K562 (cell line): ENCODE results near the gene TNFRSF6B. TPM values are rescaled to one million over a fixed set of nuclear protein-coding genes. Genes with fewer than 3 reads are reported as not detected.

Experiments used
- BRCA1 ChIP-seq, 2 experiments: fragments of 450-650 bp in 1 of 2; sonication (generic) in 1 of 2; formaldehyde crosslinking in 1 of 2; IDR thresholded peaks; 2 replicates each; pipeline versions ENCODE4 v1.5.0 to v1.6.1; 2017 to 2020; ENCODE audit warnings: mild to moderate bottlenecking in 1 of 2, missing genetic modification reagents in 1 of 2
- C11orf30 ChIP-seq: fragments of 450-650 bp; IDR thresholded peaks from 2 replicates; pipeline ENCODE4 v1.6.1; 2016; ENCODE audit warnings: low read depth, mild to moderate bottlenecking
- CREB1 ChIP-seq, 2 experiments: sonication (generic) in 1 of 2; formaldehyde crosslinking in 1 of 2; IDR thresholded peaks; 2 replicates each; pipeline versions ENCODE4 v1.6.1 to v1.8.0; 2012 to 2022; ENCODE audit warnings: inconsistent platforms in 1 of 2, mild to moderate bottlenecking in 1 of 2, missing genetic modification reagents in 1 of 2, moderate library complexity in 1 of 2
- ETV6 ChIP-seq, 3 experiments: fragments of 150-350 bp in 1 of 3; sonication (generic) in 1 of 3; formaldehyde crosslinking in 1 of 3; IDR thresholded peaks; 2 replicates each; pipeline versions ENCODE4 v1.6.1 to v1.8.0; 2014 to 2022; ENCODE audit warnings: borderline replicate concordance in 2 of 3, low read depth in 2 of 3, antibody characterized with exemption in 1 of 3, low read length in 1 of 3, mild to moderate bottlenecking in 1 of 3, missing genetic modification reagents in 1 of 3
- MTA3 ChIP-seq: fragments of 450-650 bp; formaldehyde crosslinking; IDR thresholded peaks from 2 replicates; pipeline ENCODE4 v1.6.1; 2017; ENCODE audit warnings: mild to moderate bottlenecking, borderline replicate concordance
- NR2C1 ChIP-seq, 2 experiments: fragments of 450-650 bp; IDR thresholded peaks; 2 replicates each; pipeline ENCODE4 v1.6.1; 2017; ENCODE audit warnings: mild to moderate bottlenecking in 2 of 2, antibody characterized with exemption in 1 of 2, inconsistent platforms in 1 of 2, missing compliant biosample characterization in 1 of 2, missing genetic modification characterization in 1 of 2
- RBFOX2 ChIP-seq: fragments of 200-400 bp; formaldehyde crosslinking; IDR thresholded peaks from 2 replicates; pipeline ENCODE4 v1.6.1; 2017; ENCODE audit warnings: low read depth, mild to moderate bottlenecking, low read length, moderate library complexity
- SMAD4 ChIP-seq: fragments of 250-450 bp; sonication (Bioruptor Pico); conservative IDR thresholded peaks from 2 replicates; pipeline ENCODE4 v1.8.0; 2021; ENCODE audit warnings: inconsistent platforms, mild to moderate bottlenecking, moderate library complexity
- SPI1 ChIP-seq: IDR thresholded peaks from 2 replicates; pipeline ENCODE4 v1.6.1; 2011; ENCODE audit warnings: low read depth, low read length, control low read depth, borderline replicate concordance
- ZBED1 ChIP-seq: IDR thresholded peaks from 2 replicates; pipeline ENCODE4 v1.6.1; 2014
- ZNF707 ChIP-seq: fragments of 250-450 bp; sonication (Bioruptor Pico); conservative IDR thresholded peaks from 2 replicates; pipeline ENCODE4 v1.8.0; 2022; ENCODE audit warnings: inconsistent platforms, mild to moderate bottlenecking, moderate library complexity
- ZNF780A ChIP-seq: fragments of 250-450 bp; sonication (Bioruptor Pico); IDR thresholded peaks from 2 replicates; pipeline ENCODE4 v1.5.0; 2021; ENCODE audit warnings: mild to moderate bottlenecking
- polyA plus RNA-seq, 8 experiments: library from polyadenylated mRNA; depleted of rRNA in 4 of 8; stranded (reverse) in 5 of 8; unstranded in 3 of 8; fragments of >200 nt; fragmentation: Nextera tagmentation in 2 of 8; fragmentation: Illumina TruSeq in 1 of 8; extraction: Ambion mirVana in 2 of 8; extraction: Trizol in 1 of 8; gene quantifications; 2 replicates each; pipeline versions ENCODE4 v1.2.1 to v1.2.3, GENCODE V29; 2011 to 2014; ENCODE audit warnings: inconsistent platforms in 1 of 8, missing spikeins in 1 of 8
- total RNA-seq, 7 experiments: library from RNA; depleted of rRNA in 6 of 7; stranded (reverse); fragments of >200 nt in 6 of 7; fragmentation: Illumina TruSeq in 2 of 7; extraction: Trizol in 2 of 7; gene quantifications; 2 replicates each; pipeline versions ENCODE4 v1.2.1 to v1.2.3, GENCODE V29; 2011 to 2021; ENCODE audit warnings: low replicate concordance in 1 of 7
- TF ChIP-seq, protein P1 (sequence below): conservative IDR thresholded peaks from 2 replicates; pipeline ENCODE4 v1.6.1; 2011; ENCODE audit warnings: low read depth, mild to moderate bottlenecking, low read length; ENCODE audit not compliant: control insufficient read depth
- TF ChIP-seq, protein P2 (sequence below): sonication (generic); formaldehyde crosslinking; IDR thresholded peaks from 2 replicates; pipeline ENCODE4 v1.8.0; 2022; ENCODE audit warnings: mild to moderate bottlenecking, low read depth, missing genetic modification reagents
- TF ChIP-seq, protein P3 (sequence below): sonication (generic); formaldehyde crosslinking; IDR thresholded peaks from 2 replicates; pipeline ENCODE4 v1.8.1; 2023; ENCODE audit warnings: mild to moderate bottlenecking, missing genetic modification reagents
- TF ChIP-seq, protein P4 (sequence below): sonication (generic); formaldehyde crosslinking; IDR thresholded peaks from 2 replicates; pipeline ENCODE4 v1.8.1; 2023; ENCODE audit warnings: mild to moderate bottlenecking, missing genetic modification reagents

TNFRSF6B gene
- total and polyA plus RNA-seq, 9 of the 15 experiments (the other 6 are each of a cell fraction or from before 2014, with no cell fraction given) = 0.10 to 3.5 (median 0.32) TPM; not detected in 6

DNA sequence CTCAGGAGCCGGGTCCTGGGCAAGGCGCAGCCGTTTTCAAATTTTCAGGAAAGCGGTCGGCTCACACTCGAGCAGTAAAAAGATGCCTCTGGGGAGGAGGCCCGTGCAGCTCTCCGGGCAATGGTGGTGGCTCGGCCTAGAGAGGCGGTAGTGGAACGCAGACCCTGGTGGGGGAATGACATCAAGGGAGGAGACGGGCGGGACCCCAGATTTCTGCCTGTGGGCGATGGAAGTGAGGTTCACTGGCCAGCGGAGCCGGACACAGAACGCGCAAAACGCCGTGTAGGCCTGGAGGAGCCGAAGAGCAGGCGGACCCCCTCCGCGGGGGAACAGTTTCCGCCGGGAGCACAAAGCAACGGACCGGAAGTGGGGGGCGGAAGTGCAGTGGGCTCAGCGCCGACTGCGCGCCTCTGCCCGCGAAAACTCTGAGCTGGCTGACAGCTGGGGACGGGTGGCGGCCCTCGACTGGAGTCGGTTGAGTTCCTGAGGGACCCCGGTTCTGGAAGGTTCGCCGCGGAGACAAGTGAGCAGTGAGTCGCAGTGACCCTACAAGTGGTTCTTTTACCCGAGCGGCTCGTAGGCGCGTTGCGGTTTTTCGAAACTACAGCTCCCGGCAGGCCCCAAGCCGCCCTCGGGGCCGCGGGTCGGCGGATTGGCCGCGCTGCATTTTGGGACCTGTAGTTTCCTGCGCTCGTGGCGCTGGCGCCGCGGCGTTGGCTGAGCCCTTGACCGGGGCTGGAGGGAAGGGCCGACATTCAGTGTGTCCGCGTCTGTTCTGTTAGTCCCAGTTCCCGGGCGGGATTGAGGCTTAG, 38.3 kb upstream of the TNFRSF6B start, which contains the start of gene RTEL1 (continued):
- TF ChIP-seq CREB1 (IDR thresholded peaks at IDR 0.05) (peak; percentile 58), CREB1 (CRISPR knock-in tag; IDR thresholded peaks at IDR 0.05) (peak; percentile 15; the same call in 1 of the 2 replicates), BRCA1 (IDR thresholded peaks at IDR 0.05) (no peak), BRCA1 (CRISPR knock-in tag; IDR thresholded peaks at IDR 0.05) (no peak), ETV6 (IDR thresholded peaks at IDR 0.05; ENCODE audit: borderline replicate concordance in 1 of 2, low read depth in 2 of 2, low read length in 1 of 2) (no peak), ETV6 (CRISPR knock-in tag; IDR thresholded peaks at IDR 0.05; ENCODE audit: borderline replicate concordance) (0 out of 2 replicates have a peak, but pooled peaks have one; percentile 18), ZNF780A (CRISPR knock-in tag) (no peak), SMAD4 (CRISPR knock-in tag) (peak; percentile 57), RBFOX2 (peak; percentile 88), ZNF707 (CRISPR knock-in tag) (no peak), MTA3 (peak; percentile 54), NR2C1 (IDR thresholded peaks at IDR 0.05) (peak; percentile 91), NR2C1 (tag; IDR thresholded peaks at IDR 0.05) (peak; percentile 95), ZBED1 (peak; percentile 66; the same call in 1 of the 2 replicates), C11orf30 (peak; percentile 98), SPI1 (peak; percentile 25; the same call in 1 of the 2 replicates)
- TF ChIP-seq, protein P1, sequence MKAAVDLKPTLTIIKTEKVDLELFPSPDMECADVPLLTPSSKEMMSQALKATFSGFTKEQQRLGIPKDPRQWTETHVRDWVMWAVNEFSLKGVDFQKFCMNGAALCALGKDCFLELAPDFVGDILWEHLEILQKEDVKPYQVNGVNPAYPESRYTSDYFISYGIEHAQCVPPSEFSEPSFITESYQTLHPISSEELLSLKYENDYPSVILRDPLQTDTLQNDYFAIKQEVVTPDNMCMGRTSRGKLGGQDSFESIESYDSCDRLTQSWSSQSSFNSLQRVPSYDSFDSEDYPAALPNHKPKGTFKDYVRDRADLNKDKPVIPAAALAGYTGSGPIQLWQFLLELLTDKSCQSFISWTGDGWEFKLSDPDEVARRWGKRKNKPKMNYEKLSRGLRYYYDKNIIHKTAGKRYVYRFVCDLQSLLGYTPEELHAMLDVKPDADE = peak; percentile 99
- TF ChIP-seq, protein P2, sequence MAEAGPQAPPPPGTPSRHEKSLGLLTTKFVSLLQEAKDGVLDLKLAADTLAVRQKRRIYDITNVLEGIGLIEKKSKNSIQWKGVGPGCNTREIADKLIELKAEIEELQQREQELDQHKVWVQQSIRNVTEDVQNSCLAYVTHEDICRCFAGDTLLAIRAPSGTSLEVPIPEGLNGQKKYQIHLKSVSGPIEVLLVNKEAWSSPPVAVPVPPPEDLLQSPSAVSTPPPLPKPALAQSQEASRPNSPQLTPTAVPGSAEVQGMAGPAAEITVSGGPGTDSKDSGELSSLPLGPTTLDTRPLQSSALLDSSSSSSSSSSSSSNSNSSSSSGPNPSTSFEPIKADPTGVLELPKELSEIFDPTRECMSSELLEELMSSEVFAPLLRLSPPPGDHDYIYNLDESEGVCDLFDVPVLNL (CRISPR knock-in tag) = peak; percentile 78
- TF ChIP-seq, protein P3, sequence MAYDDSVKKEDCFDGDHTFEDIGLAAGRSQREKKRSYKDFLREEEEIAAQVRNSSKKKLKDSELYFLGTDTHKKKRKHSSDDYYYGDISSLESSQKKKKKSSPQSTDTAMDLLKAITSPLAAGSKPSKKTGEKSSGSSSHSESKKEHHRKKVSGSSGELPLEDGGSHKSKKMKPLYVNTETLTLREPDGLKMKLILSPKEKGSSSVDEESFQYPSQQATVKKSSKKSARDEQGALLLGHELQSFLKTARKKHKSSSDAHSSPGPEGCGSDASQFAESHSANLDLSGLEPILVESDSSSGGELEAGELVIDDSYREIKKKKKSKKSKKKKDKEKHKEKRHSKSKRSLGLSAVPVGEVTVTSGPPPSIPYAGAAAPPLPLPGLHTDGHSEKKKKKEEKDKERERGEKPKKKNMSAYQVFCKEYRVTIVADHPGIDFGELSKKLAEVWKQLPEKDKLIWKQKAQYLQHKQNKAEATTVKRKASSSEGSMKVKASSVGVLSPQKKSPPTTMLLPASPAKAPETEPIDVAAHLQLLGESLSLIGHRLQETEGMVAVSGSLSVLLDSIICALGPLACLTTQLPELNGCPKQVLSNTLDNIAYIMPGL = peak; percentile 75; the same call in 1 of the 2 replicates
- TF ChIP-seq, protein P4, sequence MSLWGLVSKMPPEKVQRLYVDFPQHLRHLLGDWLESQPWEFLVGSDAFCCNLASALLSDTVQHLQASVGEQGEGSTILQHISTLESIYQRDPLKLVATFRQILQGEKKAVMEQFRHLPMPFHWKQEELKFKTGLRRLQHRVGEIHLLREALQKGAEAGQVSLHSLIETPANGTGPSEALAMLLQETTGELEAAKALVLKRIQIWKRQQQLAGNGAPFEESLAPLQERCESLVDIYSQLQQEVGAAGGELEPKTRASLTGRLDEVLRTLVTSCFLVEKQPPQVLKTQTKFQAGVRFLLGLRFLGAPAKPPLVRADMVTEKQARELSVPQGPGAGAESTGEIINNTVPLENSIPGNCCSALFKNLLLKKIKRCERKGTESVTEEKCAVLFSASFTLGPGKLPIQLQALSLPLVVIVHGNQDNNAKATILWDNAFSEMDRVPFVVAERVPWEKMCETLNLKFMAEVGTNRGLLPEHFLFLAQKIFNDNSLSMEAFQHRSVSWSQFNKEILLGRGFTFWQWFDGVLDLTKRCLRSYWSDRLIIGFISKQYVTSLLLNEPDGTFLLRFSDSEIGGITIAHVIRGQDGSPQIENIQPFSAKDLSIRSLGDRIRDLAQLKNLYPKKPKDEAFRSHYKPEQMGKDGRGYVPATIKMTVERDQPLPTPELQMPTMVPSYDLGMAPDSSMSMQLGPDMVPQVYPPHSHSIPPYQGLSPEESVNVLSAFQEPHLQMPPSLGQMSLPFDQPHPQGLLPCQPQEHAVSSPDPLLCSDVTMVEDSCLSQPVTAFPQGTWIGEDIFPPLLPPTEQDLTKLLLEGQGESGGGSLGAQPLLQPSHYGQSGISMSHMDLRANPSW = peak; percentile 14
